Uterus (tissue), 2 donors: ENCODE measurements around the gene YLPM1.

Experiments used
- CTCF ChIP-seq, 4 experiments: fragments of 200-600 bp in 2 of 4; fragments of 450-650 bp in 2 of 4; sonication (generic) in 2 of 4; IDR thresholded peaks; one replicate each; pipeline ENCODE4 v1.5.1; 2016 to 2019; ENCODE audit warnings: antibody characterized with exemption in 4 of 4, mild to moderate bottlenecking in 2 of 4, moderate library complexity in 1 of 4
- POLR2A ChIP-seq, 2 donors: fragments of 450-650 bp; IDR thresholded peaks; one replicate each; pipeline ENCODE4 v1.6.1; 2016; ENCODE audit warnings: antibody characterized with exemption in 2 of 2, mild to moderate bottlenecking in 1 of 2, moderate library complexity in 1 of 2

DNA sequence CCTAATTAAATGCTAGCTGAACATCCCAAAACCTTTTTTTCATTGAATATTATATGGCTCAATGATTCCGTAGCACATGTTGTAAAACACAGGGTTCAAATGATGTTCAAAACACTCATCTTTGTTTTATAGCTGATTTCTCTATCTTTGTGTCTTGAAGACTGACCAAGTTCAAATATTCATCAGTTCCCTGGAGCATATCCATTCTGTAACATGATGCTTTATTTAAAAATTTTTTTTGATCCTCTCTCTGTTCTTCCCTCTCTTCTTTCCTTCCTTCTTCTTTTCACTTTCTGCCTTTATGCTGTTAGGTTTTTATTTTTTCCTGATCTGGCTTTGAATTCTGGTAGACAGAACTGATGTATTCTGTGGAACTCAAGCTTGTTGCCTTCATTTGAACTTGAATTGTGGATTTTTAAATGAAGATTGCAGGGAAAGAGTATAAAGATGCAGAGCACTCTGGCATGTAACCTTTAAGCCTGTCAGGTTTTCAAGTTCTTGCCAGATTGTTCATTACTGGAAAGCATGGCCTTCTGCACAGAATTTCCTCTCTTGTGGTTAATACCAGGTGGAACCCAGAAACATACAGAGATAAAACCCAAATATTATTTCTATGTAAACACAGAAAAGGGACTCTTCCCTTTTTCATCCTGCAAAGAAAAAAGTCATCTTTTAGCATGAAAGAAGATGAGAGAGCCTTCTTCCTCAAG is 73.3 kb downstream of the YLPM1 start:
- TF ChIP-seq CTCF (IDR thresholded peaks at IDR 0.05) = no peak
- TF ChIP-seq POLR2A (IDR thresholded peaks at IDR 0.05) = no peak
